AG08396 (cell line): ENCODE results near the gene ARHGAP27.

Experiments
- DNase-seq: peaks from one replicate; pipeline ENCODE4 v3.0.0; 2012; ENCODE audit warnings: low spot score, mixed read lengths

ARHGAP27 gene

DNA sequence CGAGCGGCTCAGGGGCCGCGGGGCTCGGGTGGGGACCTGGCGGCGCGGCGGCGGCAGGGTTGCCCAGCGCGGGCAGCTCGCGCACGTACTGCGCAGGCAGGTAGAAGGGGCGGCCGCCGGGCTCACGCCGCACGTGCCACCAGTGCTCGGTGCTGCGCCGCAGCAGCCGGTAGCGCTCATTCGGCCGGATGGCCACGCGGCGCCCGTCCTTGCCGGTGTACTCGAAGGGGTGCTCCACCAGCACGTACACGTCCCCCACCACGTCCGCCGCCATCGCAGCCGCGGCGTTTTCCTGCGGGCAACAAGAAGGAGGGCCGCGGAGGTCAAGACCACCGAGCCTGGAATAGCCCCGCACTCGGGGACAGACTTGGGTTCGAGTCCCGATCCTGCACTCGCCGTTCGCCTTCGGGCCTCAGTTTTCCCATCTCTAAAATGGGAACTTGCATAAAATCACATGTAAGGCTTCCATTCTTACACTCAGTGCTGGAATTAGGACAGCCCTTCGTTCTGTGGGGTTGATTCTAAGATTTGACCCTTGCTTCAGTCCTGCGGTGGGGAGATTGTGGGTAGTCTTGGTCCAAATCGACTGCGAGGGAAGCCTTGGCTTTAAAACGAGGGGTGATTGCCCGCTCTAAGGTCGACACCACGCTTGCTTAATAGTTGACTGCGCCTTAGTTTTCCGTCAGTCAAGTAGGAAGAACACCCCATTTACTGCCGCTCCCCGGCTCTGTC lies 2.5 kb downstream of the ARHGAP27 start:
- DNase-seq = no peak

DNA sequence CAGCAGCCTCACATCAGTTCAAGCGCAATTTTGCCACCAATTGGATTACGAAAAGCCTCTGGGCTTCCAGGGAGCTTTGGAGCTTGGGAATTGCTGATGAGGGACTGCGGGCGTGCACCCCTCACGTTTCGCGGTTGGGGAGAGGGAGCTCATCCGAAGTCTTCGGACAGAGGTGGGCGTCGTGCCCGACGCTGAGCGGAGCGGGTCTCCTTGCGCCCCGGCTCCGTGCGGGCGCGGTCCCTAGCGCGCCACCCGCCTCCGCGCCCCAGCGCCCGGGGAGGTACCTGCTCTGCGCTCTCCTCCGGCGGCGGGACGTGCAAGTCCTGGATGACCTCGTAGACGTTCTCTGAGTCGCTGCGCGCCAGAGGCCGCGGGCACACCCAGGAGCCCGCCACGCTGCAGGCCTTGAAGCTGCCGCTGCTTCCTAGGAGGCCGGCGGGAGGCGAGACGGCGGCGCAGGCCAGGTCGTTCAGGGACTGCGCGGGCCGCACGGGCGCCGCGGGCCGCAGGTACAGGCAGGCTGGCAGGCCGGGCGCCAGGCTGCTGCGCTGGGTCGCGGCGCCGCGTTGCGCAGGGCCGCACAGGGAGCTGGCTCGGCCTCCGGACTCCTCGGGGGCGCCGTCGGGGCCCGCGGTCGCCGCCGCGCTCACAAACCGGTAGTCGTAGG lies 3.2 kb downstream of the ARHGAP27 start:
- no peak for DNase-seq

DNA sequence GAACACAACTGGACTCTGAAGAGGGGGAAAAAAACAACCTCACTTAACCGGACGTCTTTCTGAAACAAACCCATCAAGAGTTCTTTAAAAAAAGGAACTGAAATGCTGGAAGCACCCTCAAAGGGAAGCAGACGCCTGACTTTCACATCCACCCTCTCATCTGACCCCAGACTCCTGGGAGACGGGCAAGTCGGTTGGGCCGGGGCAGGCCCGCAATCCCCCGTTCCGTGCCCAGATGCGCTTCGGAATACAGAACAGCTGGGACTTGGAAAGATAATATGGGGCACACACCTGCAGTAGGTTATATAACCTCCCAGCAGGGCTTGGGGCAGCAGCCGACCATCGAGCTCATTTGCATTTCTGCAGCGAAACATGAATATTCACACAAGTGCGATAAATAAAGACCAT lies 3.7 kb downstream of the ARHGAP27 start:
- DNase-seq = no peak

DNA sequence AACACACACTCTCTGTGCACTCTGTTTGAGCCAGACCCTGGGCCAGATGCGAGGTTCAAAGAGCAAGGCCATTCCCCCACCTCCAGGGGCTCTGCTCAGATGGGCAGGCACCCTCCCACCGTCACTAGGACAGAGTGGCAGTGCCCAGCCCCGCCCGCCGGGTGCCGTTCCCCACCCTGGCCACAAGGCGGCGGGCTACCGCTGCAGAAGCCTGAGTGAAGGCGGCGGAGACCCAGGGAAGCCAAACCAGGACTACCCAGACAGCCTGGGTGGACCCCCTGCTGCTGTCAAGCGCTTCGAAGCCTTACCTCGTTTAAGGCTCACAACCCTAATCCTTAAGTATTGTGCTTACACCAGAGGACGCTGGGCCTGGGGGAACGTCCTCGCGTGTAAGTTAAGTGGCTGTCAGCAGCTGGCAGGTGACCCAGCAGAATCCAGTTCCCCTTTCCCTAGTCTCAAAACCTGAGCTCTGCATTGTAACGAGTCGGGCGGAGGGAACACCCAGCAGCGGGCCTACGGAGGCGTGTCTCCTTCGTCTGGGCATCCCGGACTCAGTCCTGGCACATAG lies 4.5 kb downstream of the ARHGAP27 start:
- DNase-seq = peak; percentile 86

DNA sequence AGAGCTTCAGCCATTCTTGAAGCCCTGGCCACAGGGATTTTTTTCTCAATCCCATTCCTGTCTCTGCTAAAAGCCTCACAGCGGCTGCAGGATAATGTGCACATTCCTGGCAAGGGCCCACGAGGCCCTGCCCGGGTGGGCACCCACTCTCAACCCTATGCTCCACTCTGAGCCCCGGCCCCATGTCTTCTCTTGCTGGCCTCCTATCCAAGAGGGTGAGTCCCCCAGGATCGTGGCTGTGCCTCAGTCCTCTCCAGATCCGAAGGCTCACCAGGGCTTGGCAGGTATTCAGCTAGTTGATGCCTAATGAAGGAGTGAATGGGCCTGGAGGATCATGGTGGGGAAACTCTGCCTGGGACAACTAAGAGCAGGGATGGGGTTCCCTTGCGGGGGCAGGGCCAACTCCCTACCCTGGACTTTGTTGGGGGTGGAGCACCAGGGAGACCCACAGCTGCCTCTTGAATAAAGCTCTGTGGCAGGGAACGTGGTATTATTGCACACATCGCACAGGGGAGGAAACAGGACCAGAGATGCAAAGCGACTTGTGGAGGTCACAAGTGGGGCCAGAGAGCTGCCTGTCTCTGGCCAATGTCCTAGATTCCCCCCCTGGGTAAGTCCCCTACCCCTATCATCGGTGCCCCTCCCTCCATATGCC lies 5.4 kb downstream of the ARHGAP27 start:
- DNase-seq = no peak

DNA sequence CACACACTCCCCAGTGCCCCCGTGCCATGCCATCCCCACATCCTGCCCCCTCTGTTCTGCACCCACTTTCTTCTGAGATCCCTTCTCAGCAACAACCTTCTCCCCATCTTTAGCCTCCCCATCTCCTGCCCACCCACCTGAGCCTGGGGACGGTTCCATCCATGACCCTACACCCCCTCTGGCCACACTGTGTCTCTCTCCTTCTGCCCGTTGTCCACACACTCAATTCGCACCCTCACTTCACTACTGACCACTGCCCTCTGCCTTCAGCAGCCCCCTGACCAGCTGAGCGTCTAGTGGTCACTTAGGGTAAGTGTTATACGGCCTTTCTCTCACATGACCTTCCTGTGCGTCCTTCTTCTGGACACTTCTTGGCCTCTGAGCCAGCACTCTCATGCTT lies 6.1 kb downstream of the ARHGAP27 start:
- no peak for DNase-seq

DNA sequence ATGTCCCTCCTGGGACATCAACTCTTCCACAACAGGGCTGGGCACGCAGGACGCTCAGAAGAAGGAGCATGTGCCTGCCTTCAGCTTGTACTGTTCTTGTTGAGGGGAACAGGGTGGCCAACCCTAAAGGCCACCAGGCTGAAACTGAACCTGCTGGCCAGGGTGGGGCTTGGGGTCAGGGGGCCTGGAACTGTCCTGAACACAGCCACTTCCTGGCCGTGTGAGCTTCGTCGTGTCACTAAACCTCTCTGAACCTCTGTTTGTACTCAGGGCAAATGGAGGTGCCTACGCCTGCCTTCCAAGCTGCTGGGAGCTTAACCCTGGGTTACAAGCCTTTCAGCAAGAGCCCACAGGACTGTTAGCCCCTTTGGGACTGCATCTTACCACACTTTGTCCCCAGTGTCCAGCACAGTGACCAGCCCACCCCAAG lies 6.7 kb downstream of the ARHGAP27 start:
- no peak for DNase-seq

DNA sequence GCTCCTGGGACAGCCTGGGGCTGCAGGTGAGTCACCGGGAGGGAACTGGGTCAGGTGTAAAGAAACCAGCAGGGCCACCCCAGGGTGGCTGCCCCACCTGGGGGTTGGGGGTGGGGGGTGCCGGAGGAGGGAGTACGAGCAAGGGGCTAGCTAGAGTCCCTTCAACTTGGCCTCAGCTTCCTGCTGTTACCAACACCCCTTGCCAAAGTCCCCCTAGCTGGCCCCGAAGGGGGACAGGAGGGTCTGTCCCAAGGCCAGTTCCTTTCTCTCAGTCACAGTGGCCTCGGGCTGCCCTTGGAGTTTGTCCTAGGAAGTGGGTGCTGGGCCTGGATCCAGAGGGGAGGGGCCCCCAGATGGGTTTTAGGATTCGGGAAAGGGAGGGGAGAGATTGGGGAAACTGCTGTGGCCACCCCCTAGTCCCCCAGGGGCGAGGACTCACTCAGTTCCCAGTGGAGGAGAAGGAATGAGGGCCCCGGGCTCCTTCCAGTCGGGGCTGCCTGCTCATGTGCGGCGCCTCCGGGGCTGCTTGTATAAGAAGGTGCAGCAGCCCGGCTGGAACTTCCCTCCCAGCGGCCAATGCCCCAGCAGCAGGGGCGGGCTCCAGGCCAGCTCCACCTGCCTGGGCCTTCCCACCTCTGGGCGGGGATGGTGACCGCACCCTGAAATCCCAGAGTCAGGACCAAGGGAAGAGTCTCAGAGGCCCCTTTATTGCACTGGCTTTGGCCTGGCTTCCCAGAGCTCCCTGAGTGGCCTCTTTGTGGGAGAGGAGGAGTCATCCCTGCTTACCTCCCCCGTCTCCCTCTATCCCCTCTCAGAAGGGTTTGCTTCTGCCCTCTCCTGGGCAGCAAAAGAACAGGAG lies 7.3 kb downstream of the ARHGAP27 start:
- peak; percentile 75 for DNase-seq

DNA sequence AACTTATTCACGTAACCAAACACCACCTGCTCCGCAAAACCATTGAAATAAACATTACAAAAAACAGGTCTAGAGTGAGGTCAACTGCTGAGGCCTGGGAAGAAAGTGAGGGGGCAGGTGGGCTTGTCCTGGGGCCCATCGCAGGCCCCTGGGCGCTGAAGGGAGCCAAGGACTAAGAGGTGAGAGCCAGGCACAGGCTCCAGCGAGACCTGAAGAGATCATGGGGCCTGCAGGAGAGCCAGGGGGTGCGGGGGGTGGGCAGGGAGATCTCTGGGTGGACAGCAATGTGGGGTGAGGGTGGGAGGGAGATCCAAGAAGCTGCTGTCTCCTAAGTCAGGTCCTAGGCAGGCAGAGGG lies 7.9 kb downstream of the ARHGAP27 start:
- no peak for DNase-seq

DNA sequence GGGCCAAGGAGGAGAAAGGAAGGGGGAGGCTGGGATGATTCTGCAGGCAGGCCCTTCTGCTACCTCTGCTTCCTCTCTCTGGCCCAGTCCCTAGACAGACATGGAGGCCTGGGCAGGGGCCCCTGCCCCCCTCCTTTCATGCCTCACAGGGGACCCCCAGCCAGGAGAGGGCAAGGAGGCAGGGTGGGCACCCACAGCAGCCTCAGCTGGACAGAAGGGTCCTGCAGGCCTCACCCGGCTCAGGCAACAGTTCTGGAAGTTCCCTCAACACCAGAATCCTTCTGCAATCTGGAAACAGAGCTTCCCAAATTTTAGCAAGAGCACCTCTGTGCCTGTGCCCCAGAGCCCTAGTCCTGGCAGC lies 8.7 kb downstream of the ARHGAP27 start:
- DNase-seq = no peak

DNA sequence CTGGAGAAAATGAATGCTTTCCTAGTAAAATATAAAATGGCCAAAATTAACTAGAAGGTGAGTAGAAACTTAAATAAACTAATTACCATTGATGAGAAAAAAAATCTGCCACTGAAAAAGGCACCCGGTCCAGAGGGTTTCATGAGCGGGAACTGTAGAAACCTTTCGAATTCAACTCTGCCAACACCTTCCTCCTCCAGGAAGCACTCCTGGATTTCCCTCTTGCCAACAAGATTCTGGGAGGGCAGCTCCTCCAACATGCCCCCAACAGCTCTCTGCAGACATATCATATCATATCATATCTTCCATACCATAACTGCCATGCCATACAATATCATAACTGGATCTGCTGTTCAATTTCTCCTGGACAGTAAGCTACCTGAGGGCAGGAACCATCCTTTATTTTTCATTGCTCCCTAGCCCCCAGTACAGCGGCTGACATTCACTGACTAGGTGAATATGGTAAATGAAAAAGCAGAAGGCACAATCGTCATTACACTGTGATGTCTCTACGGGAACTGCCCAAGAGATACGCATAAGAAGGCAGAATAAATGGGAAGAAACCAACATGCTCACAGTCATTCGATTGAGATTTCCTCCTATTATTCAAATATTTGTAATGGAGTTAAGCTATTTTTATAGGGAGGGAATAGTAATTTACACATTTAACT lies 9.2 kb downstream of the ARHGAP27 start:
- no peak for DNase-seq

DNA sequence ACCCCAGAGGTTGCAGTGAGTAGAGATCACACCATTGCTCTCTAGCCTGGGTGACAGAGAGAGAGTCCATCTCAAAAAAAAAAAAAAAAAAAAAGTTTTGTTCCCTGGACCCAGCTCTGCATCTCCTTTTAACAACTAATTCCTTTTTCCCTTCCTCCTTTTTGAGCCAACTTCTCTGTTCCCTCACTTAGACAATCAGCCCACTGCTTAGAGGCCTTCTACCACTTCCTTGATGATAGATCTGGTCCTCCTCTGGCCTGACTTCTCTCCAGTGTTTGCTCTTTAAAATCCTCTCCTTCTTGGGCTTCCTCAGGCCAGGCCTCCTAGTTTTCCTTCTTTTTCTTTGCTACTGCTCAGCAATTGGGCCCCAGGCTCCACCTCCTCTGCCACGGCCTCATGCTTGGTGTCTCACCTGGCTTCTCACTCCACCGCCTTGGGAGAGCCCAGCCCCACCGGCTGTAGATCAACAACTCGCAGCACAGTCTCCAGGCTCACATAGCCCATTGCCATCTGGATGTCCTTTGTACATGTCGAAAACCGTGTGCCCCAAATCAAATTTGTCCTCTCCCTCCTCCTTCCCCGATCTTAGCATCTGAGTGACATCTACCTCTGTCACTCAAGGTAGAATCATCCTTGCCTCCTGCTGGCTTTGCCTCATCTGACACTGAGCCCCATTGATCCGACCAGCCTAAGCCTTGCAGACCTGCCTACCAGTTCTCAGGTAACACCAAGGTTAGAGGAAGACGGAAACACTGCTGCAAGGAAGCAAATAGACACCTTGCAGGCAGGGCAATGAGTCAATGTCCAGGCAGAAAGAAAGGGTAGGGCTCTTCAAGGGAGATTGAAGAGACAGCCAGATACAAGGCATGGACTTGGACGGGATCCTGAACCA lies 17.4 kb downstream of the ARHGAP27 start:
- DNase-seq = no peak

DNA sequence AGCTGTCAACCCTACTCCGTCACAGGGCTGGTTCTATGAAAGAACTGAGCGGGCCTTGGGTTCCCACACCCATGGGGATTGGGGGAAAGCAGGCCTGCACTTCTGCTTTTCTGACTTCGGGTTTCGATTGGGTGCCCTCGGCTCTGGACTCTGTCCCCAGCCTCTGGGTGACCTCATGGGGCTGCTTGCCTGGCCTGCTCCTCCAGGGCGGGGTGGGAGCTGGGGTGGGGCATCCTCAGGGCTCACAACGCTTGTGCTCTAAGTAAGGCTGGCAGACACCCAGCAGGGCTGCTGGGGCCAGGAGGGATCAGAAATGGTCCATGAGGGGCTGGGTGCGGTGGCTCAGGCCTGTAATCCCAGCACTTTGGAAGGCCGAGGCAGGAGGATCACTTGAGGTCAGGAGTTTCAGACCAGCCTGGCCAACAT lies 19.2 kb downstream of the ARHGAP27 start:
- DNase-seq = no peak

DNA sequence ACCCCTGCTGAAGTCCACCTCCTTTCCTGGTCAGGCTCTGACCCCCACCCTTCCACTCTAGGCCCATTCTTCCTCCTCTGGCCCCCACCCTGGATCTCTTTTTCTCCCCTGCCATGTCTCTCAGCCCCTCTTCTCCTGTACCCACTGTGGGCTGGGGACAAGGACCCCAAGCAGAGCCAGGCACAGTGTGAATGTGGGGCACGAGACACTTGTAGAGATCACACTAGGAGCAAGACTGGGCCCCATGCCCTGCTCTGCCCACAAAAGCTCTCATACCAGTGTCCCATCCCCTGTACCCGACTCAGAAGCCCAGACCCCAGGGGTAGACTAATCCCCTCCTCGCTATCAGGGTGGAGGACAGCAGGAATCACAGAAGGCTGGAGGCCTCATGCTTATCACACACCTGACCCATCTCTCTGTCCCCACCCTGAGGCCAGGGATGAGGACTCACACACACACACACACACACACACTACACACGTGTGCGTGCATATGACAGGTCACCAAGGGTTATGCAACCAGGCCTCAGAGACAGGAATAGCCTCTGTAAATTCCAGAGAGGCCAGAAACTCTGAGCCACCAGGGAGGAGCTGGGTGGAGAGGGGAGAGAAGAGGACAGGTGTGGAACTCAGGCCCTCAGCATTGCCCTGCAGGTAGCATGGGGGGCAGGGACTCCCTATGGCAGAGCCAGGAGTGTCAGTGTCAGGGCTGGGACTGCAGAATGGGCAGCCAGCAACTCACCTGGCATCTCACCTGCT lies 21.1 kb downstream of the ARHGAP27 start:
- no peak for DNase-seq

DNA sequence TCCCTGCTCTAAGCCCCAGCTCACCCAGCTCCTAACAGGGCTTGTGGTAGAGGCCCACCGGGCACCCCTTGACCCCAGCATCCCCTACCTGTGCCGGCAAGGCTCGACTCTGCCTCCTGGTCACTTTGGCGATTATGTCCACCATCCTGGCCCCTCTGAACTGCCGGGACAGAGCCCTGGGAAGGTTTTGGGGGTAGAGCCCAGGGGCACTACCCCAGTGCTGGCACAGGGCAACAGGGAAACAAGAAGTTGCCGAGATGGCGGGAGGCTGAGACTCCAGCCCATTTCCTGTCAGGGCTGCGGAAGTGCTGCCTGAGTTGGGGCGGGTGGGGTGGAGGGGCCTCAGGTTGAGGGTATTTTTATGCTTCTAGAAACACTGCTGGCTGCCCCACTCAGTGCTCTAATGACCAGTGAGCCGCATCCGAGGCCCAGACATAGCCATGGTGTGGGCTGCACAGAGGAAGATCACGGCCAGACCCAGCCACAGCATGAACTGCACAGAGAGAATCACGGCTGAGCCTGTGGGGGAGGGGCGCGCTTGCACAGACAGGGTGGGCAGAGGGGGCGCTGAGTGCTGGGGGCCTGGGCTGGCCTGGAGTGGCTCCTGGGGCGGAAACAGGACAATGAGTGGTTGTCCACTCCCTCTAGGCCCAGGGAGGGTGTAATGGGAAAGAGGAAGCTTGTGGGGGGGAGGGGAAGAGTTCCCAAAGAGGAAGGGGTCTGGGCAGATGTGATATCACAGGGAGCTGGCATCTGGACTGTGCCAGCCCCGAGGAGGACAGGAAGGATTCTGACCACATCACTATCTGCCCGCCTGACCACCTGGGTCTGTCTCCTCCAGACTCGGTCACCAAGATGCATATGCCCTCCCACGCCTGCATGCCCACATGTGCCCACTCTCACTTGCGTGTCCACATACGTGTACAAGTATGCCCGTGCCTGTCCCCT lies 22.3 kb downstream of the ARHGAP27 start:
- no peak for DNase-seq

DNA sequence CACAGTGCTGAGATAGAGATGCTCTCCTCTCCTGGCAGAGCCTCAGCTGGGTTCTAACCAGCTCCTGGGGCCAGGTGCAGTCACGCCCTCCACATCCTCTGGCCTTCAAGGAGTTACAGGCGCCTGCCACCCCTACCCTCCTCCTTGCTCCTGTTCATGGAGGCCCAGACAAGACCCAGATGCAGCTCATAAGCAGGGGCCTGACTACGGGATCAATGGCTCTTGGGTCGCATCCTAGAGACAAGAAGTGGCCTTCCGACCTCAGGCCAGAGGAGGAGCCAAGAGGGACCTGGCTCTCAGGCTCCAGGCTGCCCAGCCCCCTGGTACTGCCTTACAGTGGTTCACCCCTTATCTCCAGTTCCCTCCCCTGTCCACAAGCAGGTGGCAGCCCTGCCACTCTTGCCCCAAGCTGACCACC lies 23.0 kb downstream of the ARHGAP27 start:
- DNase-seq = no peak

DNA sequence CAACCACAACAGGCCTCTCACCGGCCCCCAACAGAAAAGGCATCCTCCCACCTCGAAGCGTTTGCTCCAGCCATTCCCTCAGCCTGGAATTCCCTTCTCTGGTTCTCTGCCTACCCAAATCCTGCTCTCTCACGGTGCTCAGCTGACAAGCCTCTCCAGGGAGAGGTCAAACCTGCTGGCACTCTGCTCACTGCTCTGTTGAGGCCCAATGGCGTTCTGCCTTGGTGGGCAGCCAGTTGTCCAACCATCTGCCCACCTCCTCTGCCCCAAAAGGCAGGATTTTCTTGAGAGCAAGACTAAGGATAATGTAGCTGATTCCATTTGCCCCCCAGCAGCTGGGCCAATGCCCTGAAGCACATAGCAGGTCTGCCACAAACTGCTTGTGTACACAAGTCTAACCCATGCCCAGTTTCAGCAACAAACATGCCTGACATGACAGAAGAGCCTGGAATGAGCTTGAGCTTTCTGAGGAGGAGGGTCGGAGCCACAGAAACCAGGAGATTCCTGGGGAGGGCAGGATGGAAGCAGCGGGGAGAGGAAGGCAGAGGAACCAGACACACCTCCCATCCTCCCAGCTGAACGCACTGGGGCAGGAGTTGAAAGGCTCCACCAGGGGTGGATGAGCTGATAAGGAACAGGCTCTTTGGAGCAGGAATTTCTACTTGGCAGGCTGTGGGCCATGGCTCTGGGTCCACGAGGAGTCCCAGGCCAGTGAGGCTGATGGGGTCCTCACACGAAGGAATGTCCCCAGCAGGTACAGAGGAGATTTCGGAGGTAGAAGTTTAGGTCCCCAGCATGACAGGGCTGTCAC lies 23.9 kb downstream of the ARHGAP27 start:
- DNase-seq = no peak

DNA sequence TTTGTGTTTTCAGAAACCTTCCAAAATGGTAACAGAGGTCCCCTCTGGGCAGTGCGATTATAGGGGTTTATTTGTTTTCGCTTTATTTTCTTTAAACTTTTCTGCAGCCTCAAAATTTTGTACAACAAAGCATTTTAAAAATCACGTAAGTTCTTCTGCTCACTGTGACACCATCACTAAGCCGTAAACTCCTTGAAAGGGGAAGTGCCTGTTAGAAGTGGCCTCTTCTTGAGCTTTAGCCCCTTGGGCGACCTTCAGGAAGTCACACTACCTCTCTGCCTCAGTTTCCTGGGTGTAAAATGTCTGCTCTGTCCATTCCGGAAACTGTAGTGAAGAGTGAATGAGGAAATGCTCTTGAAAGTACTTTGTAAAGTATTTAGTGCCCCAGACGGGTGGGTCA lies 26.6 kb downstream of the ARHGAP27 start:
- no peak for DNase-seq
